H1 (cell line): ENCODE results near the gene ZNF805. TPM values are rescaled to one million over a fixed set of nuclear protein-coding genes. Genes with fewer than 3 reads are reported as not detected.

Source experiments
- CTCF ChIA-PET: fragments of 300-600 bp; sonication (Branson Sonifier 250); formaldehyde crosslinking; loops from one replicate; lab custom pipeline; 2021; ENCODE audit not compliant: partially characterized antibody; lab: Charles Lee
- POLR2A ChIA-PET: fragments of 300-600 bp; sonication (Branson Sonifier 250); formaldehyde crosslinking; loops from one replicate; lab custom pipeline; 2021; ENCODE audit warnings: inconsistent platforms; ENCODE audit not compliant: partially characterized antibody; lab: Charles Lee
- DNase-seq, 2 experiments: peaks; one replicate each; pipeline versions ENCODE4 v3.0.0 to v3.0.0-alpha.2; 2010 to 2022; ENCODE audit warnings: low spot score in 2 of 2, low read depth in 1 of 2, mixed read lengths in 1 of 2
- FAIRE-seq: peaks from 2 replicates; lab custom pipeline; 2011; peaks lifted over from hg19 to GRCh38; lab: Jason Lieb, UNC
- H2AFZ ChIP-seq: 2 replicates; pipeline ENCODE4 v1.8.1; 2012; ENCODE audit warnings: low read length, inconsistent platforms
- H2AK5ac ChIP-seq: 2 replicates; pipeline ENCODE4 v1.6.1; 2013; ENCODE audit warnings: low read depth, low read length
- H2BK120ac ChIP-seq: replicated peaks from 2 replicates; pipeline ENCODE3; 2013; ENCODE audit warnings: low read depth, low read length, inconsistent platforms
- H2BK12ac ChIP-seq: 2 replicates; pipeline ENCODE4 v1.6.1; 2013; ENCODE audit warnings: low read depth, low read length
- H2BK15ac ChIP-seq: 2 replicates; pipeline ENCODE4 v1.6.1; 2013; ENCODE audit warnings: low read length
- H2BK20ac ChIP-seq: 2 replicates; pipeline ENCODE4 v1.6.1; 2013; ENCODE audit warnings: low read length
- H2BK5ac ChIP-seq: 2 replicates; pipeline ENCODE4 v1.6.1; 2013; ENCODE audit warnings: low read depth, low read length
- H3K14ac ChIP-seq: 2 replicates; pipeline ENCODE4 v1.6.1; 2013; ENCODE audit warnings: inconsistent platforms; ENCODE audit not compliant: insufficient read length
- H3K18ac ChIP-seq: 2 replicates; pipeline ENCODE4 v1.6.1; 2013; ENCODE audit warnings: low read length; ENCODE audit errors: extremely low read depth
- H3K23ac ChIP-seq: 2 replicates; pipeline ENCODE4 v1.6.1; 2013; ENCODE audit warnings: inconsistent platforms; ENCODE audit not compliant: insufficient read length
- H3K23me2 ChIP-seq: 2 replicates; pipeline ENCODE4 v1.6.1; 2013; ENCODE audit warnings: low read depth, low read length
- H3K27ac ChIP-seq: 2 replicates; pipeline ENCODE4 v1.6.1; 2011; ENCODE audit warnings: low read depth, low read length, inconsistent platforms
- H3K27me3 ChIP-seq, 4 experiments: replicated peaks in 1 of 4; 1 replicate in 1 of 4; 2 replicates in 3 of 4; pipeline versions ENCODE4 v1.6.1 to v1.8.1; 2011 to 2013; ENCODE audit warnings: low read length in 3 of 4, mild to moderate bottlenecking in 3 of 4, inconsistent platforms in 2 of 4, mixed read lengths in 2 of 4, moderate library complexity in 1 of 4; ENCODE audit not compliant: control insufficient read depth in 3 of 4, insufficient read depth in 3 of 4; ENCODE audit errors: extremely low read depth in 1 of 4
- H3K36me3 ChIP-seq, 4 experiments: 2 replicates each; pipeline versions ENCODE4 v1.6.1 to v1.8.1; 2011 to 2013; ENCODE audit warnings: mild to moderate bottlenecking in 4 of 4, low read length in 3 of 4, moderate library complexity in 2 of 4, control low read depth in 1 of 4, inconsistent platforms in 1 of 4; ENCODE audit not compliant: insufficient read depth in 4 of 4, control insufficient read depth in 2 of 4
- H3K4ac ChIP-seq: replicated peaks from 2 replicates; pipeline ENCODE3; 2013; ENCODE audit warnings: low read length, low read depth, mixed read lengths, inconsistent platforms; ENCODE audit not compliant: insufficient read length
- H3K4me1 ChIP-seq, 4 experiments: replicated peaks in 1 of 4; 1 replicate in 1 of 4; 2 replicates in 3 of 4; pipeline versions ENCODE4 v1.6.1 to v1.8.1; 2011 to 2013; ENCODE audit warnings: low read length in 3 of 4, inconsistent platforms in 2 of 4, mixed read lengths in 1 of 4; ENCODE audit not compliant: insufficient read depth in 4 of 4, control insufficient read depth in 3 of 4
- H3K4me2 ChIP-seq, 2 experiments: 2 replicates each; pipeline versions ENCODE4 v1.6.1 to v1.8.1; 2011 to 2013; ENCODE audit warnings: low read depth in 2 of 2, low read length in 2 of 2, control low read depth in 1 of 2, inconsistent platforms in 1 of 2, mild to moderate bottlenecking in 1 of 2; ENCODE audit not compliant: insufficient read depth in 1 of 2
- H3K4me3 ChIP-seq, 4 experiments: fragments of 200-600, 300-600 bp in 1 of 4; sonication (generic), shearing (Covaris generic), sonication (Bioruptor Twin) in 1 of 4; 2 replicates each; pipeline versions ENCODE4 v1.5.1 to v1.8.1; 2011 to 2016; ENCODE audit warnings: low read length in 4 of 4, low read depth in 3 of 4, control low read depth in 2 of 4, inconsistent platforms in 2 of 4, mild to moderate bottlenecking in 2 of 4, mixed read lengths in 1 of 4, moderate library complexity in 1 of 4; ENCODE audit not compliant: insufficient read depth in 2 of 4; ENCODE audit errors: extremely low read depth in 1 of 4
- H3K56ac ChIP-seq: replicated peaks from 2 replicates; pipeline ENCODE3; 2013; ENCODE audit warnings: low read depth, mild to moderate bottlenecking, mixed read lengths, low read length, inconsistent platforms; ENCODE audit not compliant: insufficient read length
- H3K79me1 ChIP-seq: 2 replicates; pipeline ENCODE4 v1.6.1; 2013; ENCODE audit warnings: low read depth, low read length, control low read depth
- H3K79me2 ChIP-seq, 2 experiments: 2 replicates each; pipeline versions ENCODE4 v1.6.1 to v1.8.1; 2012 to 2013; ENCODE audit warnings: low read length in 2 of 2, mild to moderate bottlenecking in 2 of 2, inconsistent platforms in 1 of 2; ENCODE audit not compliant: insufficient read depth in 2 of 2, control insufficient read depth in 1 of 2
- H3K9ac ChIP-seq, 4 experiments: replicated peaks in 1 of 4; 1 replicate in 1 of 4; 2 replicates in 3 of 4; pipeline versions ENCODE4 v1.6.1 to v1.8.1; 2011 to 2013; ENCODE audit warnings: low read depth in 3 of 4, low read length in 3 of 4, control low read depth in 2 of 4, mild to moderate bottlenecking in 2 of 4, moderate library complexity in 2 of 4, inconsistent platforms in 1 of 4; ENCODE audit errors: extremely low read depth in 1 of 4
- H3K9me3 ChIP-seq, 2 experiments: 2 replicates each; pipeline versions ENCODE4 v1.6.1 to v1.8.1; 2012 to 2013; ENCODE audit warnings: mild to moderate bottlenecking in 2 of 2, moderate library complexity in 2 of 2, control low read depth in 1 of 2, inconsistent platforms in 1 of 2, low read depth in 1 of 2, low read length in 1 of 2, mixed read lengths in 1 of 2; ENCODE audit not compliant: insufficient read depth in 2 of 2
- H4K20me1 ChIP-seq, 2 experiments: replicated peaks in 1 of 2; 2 replicates each; pipeline versions ENCODE3 to v1.8.1; 2011 to 2013; ENCODE audit warnings: inconsistent platforms in 2 of 2, low read length in 2 of 2, mild to moderate bottlenecking in 1 of 2; ENCODE audit not compliant: insufficient read depth in 2 of 2, control insufficient read depth in 1 of 2
- H4K5ac ChIP-seq: 2 replicates; pipeline ENCODE4 v1.6.1; 2013; ENCODE audit warnings: low read length, low read depth, mixed read lengths, inconsistent platforms; ENCODE audit not compliant: insufficient read length
- H4K8ac ChIP-seq: 2 replicates; pipeline ENCODE4 v1.8.0; 2013; ENCODE audit warnings: mild to moderate bottlenecking, moderate library complexity, low read length, inconsistent platforms; ENCODE audit not compliant: insufficient read depth; ENCODE audit errors: extremely low read depth
- H4K91ac ChIP-seq: replicated peaks from 2 replicates; pipeline ENCODE3; 2013; ENCODE audit warnings: low read length, mixed read lengths, inconsistent platforms; ENCODE audit not compliant: insufficient read length
- CEBPB ChIP-seq: IDR thresholded peaks from 2 replicates; pipeline ENCODE4 v1.6.1; 2012; ENCODE audit warnings: low read depth, low read length
- CTBP2 ChIP-seq: IDR thresholded peaks from 2 replicates; pipeline ENCODE4 v1.7.0; 2011; ENCODE audit warnings: borderline replicate concordance, mild to moderate bottlenecking, moderate library complexity, mixed read lengths, low read length; ENCODE audit not compliant: insufficient read depth, insufficient read length
- CTCF ChIP-seq, 3 experiments: IDR thresholded peaks; 1 replicate in 2 of 3; 2 replicates in 1 of 3; pipeline versions ENCODE4 v1.5.1 to v1.6.1; 2011; ENCODE audit warnings: low read length in 3 of 3, mild to moderate bottlenecking in 3 of 3, inconsistent platforms in 2 of 3, low read depth in 1 of 3, moderate library complexity in 1 of 3; ENCODE audit not compliant: insufficient read depth in 1 of 3; ENCODE audit errors: control extremely low read depth in 1 of 3
- GABPA ChIP-seq: IDR thresholded peaks from 2 replicates; pipeline ENCODE4 v1.6.1; 2011; ENCODE audit warnings: mild to moderate bottlenecking, low read length, moderate library complexity, borderline replicate concordance; ENCODE audit not compliant: insufficient read depth
- JUN ChIP-seq: IDR thresholded peaks from 2 replicates; pipeline ENCODE4 v1.6.1; 2011; ENCODE audit warnings: low read depth, mild to moderate bottlenecking, improper control_type of control experiment, low read length
- JUND ChIP-seq: IDR thresholded peaks from 2 replicates; pipeline ENCODE4 v1.6.1; 2011; ENCODE audit warnings: mild to moderate bottlenecking, improper control_type of control experiment, low read length
- MAX ChIP-seq: IDR thresholded peaks from 2 replicates; pipeline ENCODE4 v1.6.1; 2012; ENCODE audit warnings: inconsistent platforms
- NRF1 ChIP-seq: IDR thresholded peaks from 2 replicates; pipeline ENCODE4 v1.6.1; 2011; ENCODE audit warnings: mild to moderate bottlenecking, low read depth, low read length, improper control_type of control experiment
- PHF8 ChIP-seq: fragments of 200-600 bp; sonication (generic); conservative IDR thresholded peaks from 2 replicates; pipeline ENCODE4 v1.7.1; 2012; ENCODE audit warnings: low read depth, mild to moderate bottlenecking, inconsistent platforms, low read length, moderate library complexity
- SIRT6 ChIP-seq: IDR thresholded peaks from one replicate; pipeline ENCODE4 v1.7.1; 2012; ENCODE audit warnings: low read length, inconsistent platforms
- SP2 ChIP-seq: IDR thresholded peaks from 2 replicates; pipeline ENCODE4 v1.6.1; 2012; ENCODE audit warnings: mild to moderate bottlenecking, low read length, inconsistent platforms
- TCF12 ChIP-seq: IDR thresholded peaks from 2 replicates; pipeline ENCODE4 v1.6.1; 2011; ENCODE audit warnings: low read depth, mild to moderate bottlenecking, low read length
- WGBS, 2 experiments: shearing (Covaris generic) in 1 of 2; methylation state at CpG; one replicate each; pipeline versions ENCODE4 v1.1.6 to v1.1.7; 2013 to 2015; ENCODE audit warnings: low lambda C conversion rate in 2 of 2, mixed read lengths in 2 of 2, inconsistent platforms in 1 of 2, low coverage in 1 of 2, missing lambda C conversion rate in 1 of 2; ENCODE audit not compliant: insufficient replicate concordance in 2 of 2, insufficient coverage in 1 of 2, insufficient read length in 1 of 2; ENCODE audit errors: extremely low coverage in 1 of 2, missing lambda C conversion rate in 1 of 2; 5-methylcytosine and 5-hydroxymethylcytosine counted together
- polyA plus RNA-seq, 7 experiments: library from polyadenylated mRNA; depleted of rRNA in 3 of 7; stranded (reverse) in 5 of 7; unstranded in 2 of 7; fragments of >200 nt in 5 of 7; fragments of 200-250 nt in 2 of 7; gene quantifications; 1 replicate in 5 of 7; 2 replicates in 1 of 7; 4 replicates in 1 of 7; pipeline versions ENCODE4 v1.2.1 to v1.2.3, GENCODE V29; 2011 to 2013; ENCODE audit warnings: missing spikeins in 2 of 7, mixed read lengths in 2 of 7
- total RNA-seq: library from RNA; stranded (reverse); fragmentation: NEBNext Ultra II Directional; extraction: Animal tissue kit (Norgen Biotek cat#: 25700); gene quantifications from 2 replicates; pipeline ENCODE4 v1.2.1, GENCODE V29; 2021

The ZNF805 gene
- total and polyA plus RNA-seq, 2 of the 8 experiments (the other 6 are each of a cell fraction or from before 2014, with no cell fraction given): 2.3 to 14.8 TPM

- POLR2A ChIA-PET: interaction anchor here (1.1 kb wide), 1 partner anchor 38 kb away, joined by 3 read pairs; no protein-coding TSS in a partner anchor
- Histone ChIP-seq H4K91ac (no peak overlapping the region), H2AFZ (no peak overlapping the region), H3K27ac (no peak overlapping the region), H2AK5ac (no peak overlapping the region), H3K9me3 (no peaks in the 10 kb centered on the region), H3K23ac (no peak overlapping the region), H3K36me3 (peaks cover 4 to 22% (median 12%) of the 10 kb centered on the region in 4 experiments; a peak in 7 of 8 replicates), H2BK120ac (no peak overlapping the region), H3K18ac (no peak overlapping the region), H3K14ac (no peak overlapping the region), H3K79me2 (peaks cover 4 to 30% of the 10 kb centered on the region in 2 experiments), H3K23me2 (peaks cover 8% of the 10 kb centered on the region), H3K4me2 (no peak overlapping the region), H4K5ac (no peak overlapping the region), H3K56ac (no peak overlapping the region), H2BK5ac (no peak overlapping the region), H4K8ac (no peak overlapping the region), H2BK12ac (no peak overlapping the region), H3K79me1 (peaks cover 10% of the 10 kb centered on the region; the same call in 1 of the 2 replicates), H3K9ac (no peak overlapping the region), H3K27me3 (no peaks in the 10 kb centered on the region), H3K4me1 (peaks cover 0 to 4% (median 2%) of the 10 kb centered on the region in 4 experiments; a peak in 2 of 7 replicates), H2BK20ac (no peak overlapping the region), H3K4me3 (no peak overlapping the region), H2BK15ac (no peak overlapping the region), H3K4ac (no peak overlapping the region), H4K20me1 (peaks cover 0 to 3% of the 10 kb centered on the region in 2 experiments)
- WGBS, 2 experiments: 95% methylated on average over 5 of the region's 5 CpGs; no CpG with 5 or more reads in 1 of the 2 experiments
- CTCF ChIA-PET: no interaction called here
- FAIRE-seq (no peak), DNase-seq (no peak)
- TF ChIP-seq JUND (no peak), CTBP2 (no peak), PHF8 (no peak), SP2 (no peak), NRF1 (no peak), SIRT6 (no peak), CTCF (IDR thresholded peaks at IDR 0.05; ENCODE audit: control extremely low read depth in 1 of 3, insufficient read depth in 1 of 3, low read depth in 1 of 3, low read length in 3 of 3) (no peak), MAX (no peak), CEBPB (no peak), JUN (no peak), GABPA (no peak), TCF12 (no peak)
Measured at GRCh38 chr19:57242821-57243220, 2.4 kb downstream of the ZNF805 start.
